HG02798 (cell line): ENCODE data around the gene KCNMA1.

ENCODE experiments used
- ATAC-seq: cut with Tn5 transposase; IDR thresholded peaks from one replicate; pipeline ENCODE4 v1.9.1; 2021; ENCODE audit warnings: mild to moderate bottlenecking; ENCODE audit not compliant: unreplicated experiment, poor library complexity

KCNMA1 gene

DNA sequence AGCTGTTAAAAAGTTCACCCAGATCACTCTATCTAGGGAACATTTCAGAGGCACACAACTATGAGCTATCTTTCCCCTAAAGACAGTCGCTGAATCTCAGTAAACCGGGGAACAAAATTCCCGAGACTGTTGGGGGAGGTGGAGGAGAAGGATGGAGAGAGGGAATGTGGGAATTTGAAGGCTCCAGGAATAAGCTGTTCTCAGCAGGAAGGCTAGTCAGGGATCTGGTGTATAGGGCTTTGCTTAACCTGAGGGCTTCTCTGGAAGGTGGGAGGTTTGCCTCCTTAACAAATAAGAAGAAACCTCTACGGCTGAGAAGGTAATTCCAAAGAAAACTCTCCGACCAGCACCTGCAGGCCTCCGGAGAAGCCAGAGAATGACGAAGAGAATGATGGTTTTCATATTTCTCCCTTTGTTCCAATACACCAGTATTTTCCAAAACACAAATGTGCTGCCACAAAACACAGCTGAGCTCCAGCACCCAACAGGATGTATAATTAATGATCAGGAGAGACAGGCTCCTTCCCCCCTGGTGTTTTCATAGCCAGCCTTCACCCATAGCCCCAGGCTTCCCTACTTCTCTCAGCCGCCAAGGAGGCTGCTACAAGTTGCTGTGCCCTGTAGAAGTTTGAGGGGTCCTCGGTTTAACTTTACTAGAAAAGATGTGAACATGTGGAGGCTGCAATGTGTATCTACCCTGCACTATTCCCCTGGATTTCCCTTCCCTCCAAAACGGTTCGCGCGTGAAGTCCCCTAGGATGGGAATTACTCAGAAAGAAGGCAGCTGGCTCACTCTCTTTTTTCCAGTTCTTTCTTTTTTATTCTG, 2.0 kb downstream of the KCNMA1 start:
- ATAC-seq, result no peak

DNA sequence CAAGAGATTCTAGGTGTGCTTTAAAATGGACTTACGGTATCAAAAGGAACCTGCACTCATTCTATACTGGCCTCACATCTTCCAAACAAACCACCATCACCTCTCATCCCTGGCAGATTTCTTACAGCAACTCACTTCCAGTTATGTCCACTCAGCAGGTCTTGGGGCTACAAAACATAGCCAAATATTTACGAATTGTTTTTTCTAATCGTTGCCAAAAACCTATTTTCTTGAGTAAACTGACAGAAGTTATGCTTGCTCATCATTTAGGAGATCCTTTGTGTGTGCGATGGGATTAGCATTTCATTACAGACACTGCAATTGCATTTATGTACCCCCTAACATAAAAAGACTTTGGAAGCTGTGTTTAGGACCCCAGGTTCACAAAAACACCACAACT, 2.7 kb downstream of the KCNMA1 start:
- no peak for ATAC-seq

DNA sequence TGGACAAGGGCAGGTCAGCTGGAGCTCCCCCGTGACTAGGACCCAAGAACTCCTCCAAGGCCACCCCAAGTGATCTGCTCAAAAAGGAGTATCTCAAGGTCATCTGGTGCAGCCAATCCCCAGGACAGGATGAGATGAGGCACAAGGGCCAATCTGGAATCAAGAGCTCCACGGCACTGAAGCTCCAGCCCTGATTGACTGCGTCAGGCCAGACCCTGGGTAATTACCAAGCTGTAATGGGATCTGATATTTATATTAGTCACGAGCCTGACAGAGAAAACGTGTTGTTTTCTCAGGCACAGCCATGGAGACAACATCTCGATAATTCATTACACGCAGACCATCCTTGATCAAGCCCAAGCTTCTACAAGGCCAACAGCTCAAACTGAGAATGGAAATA, 4.2 kb downstream of the KCNMA1 start:
- ATAC-seq, result no peak

DNA sequence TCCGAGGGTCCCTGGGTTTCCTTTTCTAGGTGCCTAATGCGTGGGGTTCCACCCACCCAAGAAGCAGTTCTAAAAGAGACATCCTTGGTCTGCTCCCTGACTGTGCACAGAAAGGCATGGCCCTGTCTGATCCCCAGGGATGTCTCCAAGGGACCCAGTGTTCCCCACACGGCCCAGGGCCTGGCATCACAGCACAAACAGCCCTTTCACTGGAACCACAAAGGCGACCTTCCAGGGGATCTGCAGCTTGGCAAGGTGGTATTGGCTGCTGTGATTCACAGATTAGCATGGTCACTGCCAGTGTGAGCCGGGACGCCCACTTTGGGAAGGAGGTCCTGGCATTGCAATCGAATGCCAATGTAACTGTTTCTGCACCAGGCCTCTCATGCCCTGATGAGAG, 6.4 kb downstream of the KCNMA1 start:
- no peak for ATAC-seq

DNA sequence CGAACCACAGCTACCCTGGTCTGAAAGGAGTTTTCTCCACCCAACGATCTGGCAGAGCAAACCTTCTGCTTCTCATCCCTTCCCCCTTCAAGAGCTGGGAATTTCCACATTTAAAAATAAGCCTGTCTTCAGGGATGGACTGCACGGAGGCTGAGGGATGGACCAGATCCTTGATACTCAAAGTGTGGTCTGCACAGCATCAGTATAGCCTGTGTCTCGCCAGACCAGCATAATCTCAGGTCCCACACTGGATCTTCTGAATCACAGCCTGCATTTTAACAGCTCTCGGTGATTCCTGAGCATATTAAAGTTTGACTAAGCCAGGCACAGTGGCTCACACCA, 7.1 kb downstream of the KCNMA1 start:
- ATAC-seq, result no peak

DNA sequence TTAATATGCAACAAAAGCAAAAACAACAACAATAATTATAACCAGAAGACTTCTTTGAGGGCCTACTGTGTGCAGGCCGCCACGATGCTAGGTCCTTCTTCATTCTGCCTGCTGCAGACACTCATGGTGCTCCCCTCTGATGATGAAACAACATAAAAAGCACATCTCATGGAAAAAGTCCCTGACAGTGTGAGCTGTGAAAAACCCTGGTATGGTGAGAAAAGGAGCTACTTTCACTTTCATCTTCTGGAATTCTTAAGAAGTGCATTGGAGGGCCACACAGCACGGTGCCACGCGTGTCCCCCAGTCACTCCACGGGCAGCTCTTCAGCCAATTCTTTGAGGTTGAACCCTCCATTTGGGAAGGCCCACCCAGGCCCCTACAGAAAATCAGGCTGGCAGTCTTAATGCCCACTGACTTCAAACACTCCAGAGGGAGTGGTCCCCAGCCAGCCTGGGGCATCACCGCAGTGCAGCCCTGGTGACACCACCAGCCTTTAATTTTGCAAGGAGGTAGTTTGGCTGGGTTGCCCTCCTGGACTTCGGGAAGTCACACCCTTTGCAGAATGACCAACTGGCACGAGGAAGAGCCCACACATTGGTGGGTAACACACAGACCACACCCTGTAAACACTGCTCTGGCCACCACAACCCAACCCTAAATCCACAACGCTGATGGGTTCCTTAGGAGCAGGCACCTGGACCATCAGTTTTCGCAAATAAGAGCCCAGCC, 7.7 kb downstream of the KCNMA1 start:
- ATAC-seq, result no peak

DNA sequence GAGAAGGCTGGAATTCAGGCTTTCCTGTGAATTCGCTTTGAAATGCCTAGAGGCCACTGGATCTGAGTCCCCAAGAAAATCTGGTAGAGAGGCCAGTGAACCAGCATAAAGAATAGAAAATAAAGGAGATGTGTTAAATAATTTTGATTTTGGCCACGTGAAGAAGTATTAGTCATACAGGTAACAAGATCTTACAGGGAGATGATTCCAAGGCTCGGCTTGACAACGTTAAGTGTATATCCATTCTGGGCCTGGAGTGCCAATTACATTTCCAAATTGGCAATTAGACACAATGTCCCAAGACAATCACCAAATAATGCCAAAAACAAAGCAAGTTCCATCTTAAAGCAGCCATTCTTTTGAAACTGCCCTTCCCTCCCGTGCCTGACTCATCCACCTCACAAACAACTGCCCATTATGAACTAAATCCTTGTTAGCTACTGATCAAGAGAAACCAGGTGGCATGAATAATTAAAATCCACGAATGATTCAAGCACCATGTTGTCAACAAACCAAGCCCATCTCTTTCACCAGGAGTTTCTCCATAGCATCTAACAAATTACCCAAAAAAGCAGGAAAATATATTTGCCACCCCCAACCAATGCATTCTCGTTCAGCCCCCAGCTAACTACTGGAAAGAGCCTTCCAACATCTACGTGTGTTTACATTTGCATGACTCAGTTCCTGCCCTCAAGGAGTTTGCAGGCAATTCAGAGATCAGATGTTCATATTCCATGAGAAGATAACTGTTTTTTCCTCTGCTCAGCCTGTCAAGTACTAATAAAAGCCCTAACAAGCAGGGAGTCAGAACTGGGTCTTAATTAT, 8.5 kb downstream of the KCNMA1 start:
- no peak for ATAC-seq

DNA sequence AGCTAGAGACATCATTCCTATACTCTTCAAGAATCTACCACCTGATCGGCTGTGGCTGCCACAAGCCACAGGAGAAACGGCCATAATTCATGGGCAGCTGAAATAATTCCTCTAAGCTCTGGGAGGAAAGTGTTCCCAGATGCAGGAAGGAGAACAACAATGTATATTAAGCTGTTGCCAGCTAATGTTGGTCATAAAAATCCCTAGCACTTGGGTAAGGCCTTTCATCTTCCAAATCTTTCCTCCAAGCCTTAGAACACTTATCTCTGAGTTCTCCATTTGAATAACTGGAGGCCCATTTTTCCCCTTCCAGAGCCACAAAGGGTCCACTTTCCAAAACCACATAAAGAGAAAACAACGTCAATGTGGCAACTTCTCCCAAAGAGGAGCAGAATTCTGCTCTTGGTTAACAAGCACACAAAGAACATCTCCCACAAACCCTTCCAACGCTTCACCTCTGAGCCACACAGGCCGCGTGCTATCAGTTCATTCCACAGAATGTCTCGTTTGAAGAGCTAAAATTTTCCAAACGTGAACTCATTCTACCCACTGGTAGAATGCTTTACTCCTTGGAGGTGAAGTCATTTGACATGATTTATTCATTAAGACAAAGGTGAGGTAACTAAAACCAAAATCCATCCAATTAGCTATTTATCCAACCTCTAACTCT, 11.2 kb downstream of the KCNMA1 start:
- ATAC-seq, result no peak

DNA sequence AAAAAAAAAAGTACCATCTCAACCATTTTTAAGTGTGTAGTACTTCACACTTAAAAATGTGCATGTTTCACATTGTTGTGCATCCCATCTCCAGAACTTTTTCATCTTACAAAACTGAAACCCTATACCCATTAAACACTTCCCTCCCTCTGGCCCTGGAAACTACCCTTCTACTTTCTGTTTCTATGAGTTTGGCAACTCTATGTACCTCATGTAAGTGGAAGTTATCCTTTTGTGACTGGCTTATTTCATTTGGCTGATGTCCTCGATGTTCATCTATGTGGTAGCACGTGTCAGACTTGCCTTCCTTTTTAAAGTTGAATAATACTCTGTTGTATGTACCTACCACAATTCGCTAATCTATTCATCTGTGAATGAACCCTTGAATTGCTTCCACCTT, 12.2 kb downstream of the KCNMA1 start:
- no peak for ATAC-seq

DNA sequence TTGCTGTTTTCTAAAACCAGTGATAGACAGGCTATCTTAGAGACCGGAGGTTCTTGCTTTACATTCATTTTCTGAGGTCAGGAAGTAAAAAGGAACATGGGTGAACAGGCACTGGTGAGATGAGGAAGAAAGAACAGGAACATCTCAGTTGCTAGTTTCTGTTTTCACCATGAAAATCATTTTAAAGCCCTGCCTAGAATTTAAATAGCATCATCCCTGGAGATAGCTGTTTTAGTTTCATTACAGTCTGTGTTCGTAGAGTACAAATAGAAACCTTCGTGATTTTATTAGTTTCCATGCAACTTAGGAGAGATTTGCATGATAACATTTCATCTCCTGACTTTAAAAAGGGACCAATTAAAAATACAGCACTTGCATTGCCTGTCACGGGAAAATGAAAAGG, 14.7 kb downstream of the KCNMA1 start:
- ATAC-seq, result no peak

DNA sequence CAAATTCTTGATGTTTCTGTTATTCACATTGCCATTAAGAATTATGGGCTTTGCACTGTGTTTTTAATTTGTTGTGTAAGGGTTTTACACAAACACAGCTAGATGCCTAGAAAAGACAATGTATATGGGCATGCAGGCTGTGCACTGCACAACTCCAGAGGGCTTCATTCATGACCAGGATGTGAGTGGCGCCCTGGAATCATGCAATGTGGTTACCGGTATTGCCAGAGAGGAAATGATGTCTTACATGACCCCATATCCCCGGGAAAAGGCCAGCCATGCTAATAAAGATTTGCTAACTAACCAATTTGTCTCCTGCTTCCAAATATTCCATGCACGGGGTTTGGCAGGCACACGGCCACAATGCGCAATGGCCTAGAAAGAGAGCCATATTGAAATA, 16.9 kb downstream of the KCNMA1 start:
- ATAC-seq, result no peak

DNA sequence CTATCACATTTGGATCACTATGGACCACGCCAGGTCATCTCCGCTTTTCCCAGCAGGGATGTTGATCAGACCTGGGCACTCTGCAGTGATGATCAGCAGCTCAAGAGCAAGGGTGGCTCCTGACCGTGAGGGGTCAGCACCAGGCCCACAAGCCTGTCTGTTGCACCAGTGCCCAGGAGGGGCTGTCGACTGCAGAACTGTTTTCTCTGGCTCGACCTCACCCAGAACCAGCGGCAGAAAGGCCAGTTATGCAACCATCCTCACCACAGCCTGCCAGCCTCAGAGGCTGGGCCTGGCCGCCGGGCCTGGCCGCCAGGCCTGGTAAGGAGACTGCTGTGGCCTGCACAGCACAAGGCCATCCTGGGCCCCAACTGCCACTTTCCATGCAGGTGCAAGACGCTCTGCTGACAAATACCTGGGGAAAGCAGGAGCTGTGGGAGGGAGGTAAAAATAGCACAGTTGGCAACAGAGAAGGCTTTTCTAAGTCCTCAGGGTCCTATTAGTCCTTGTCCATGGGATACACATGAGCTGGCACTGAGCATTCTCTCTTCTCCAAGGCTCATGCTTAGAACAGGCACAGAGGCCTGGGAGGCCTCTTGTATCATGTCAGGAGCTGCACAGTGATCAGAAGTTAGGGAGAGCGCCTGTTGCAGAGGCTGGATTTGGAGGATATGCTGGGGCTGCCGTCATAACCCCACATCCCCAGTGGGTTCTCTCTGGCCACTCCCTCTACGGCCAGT, 17.5 kb downstream of the KCNMA1 start:
- no peak for ATAC-seq

DNA sequence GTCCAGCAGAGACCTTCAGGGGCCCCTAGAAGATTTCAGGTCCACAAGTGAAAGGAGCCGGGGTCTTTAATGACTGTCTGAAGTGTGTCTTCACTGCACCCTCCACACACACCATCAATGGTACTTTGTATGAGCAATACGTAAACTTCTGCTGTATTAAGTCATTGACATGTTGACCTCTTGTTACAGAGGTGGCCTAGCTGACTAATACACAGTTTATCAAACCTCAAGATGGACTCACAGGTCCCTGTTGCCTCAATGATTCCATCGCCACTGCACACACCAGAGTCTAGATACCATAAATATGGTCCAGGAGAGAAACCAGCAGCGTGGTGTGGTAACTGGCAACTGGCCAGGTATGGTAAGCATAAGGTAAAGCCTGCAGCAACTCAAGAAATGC, 19.5 kb downstream of the KCNMA1 start:
- no peak for ATAC-seq

DNA sequence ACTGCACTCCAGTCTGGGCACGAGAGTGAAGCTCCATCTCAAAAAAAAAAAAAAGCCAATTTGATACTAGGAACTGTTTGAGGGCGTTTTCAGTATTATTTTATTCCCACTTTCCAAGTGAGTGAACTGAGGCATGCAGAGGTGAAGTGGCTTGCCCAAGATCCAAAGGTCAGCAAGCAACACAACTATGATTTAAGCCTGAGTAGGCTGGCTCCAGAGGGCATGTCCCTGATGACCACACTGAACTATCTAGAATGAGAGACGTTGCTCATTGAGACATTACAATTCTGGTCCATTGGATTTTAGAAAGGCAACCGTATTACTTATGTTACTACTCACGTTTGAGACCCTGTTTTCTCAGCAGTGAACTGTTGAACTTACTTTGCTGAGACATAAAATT, 20.8 kb downstream of the KCNMA1 start:
- ATAC-seq, result no peak

DNA sequence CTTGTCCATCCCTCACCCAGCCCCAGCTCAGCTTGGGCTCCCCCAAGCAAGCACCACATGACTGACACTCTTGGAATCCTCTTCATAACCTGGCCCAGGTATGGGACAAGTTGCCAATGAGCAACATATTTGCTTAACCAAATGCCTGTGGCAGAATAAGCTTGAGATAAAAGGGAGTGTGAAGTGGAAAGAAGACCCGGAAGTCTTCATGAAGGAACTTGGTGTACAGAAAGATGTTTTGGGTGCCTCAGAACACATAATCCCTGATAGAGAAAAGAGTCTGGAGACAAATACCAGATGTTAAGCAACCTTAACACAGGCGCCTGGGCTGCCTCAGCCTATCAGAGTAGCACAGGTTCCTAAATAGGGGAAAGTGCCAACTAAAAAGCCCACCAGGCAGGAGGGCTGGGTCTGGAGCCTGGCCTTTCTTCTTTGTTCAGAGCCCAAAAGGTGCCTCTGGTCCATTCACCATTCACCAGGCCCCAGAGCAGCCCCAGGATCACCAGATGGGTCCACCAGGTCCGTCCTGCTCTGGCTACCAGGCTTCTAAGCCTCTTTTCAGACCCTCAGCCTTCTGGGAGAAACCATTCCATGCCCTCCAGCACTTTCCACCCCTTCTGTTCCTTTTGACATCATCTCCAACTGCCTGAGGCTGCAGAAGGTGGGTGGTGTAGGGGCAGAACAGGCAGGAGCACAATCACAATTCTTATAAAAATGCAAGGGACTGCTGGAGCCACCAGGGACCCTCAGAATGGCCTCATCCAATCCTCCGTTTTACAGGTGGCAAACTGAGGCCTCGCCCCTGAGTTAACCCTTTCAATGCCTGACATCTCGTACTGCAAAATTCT, 22.6 kb downstream of the KCNMA1 start:
- no peak for ATAC-seq

DNA sequence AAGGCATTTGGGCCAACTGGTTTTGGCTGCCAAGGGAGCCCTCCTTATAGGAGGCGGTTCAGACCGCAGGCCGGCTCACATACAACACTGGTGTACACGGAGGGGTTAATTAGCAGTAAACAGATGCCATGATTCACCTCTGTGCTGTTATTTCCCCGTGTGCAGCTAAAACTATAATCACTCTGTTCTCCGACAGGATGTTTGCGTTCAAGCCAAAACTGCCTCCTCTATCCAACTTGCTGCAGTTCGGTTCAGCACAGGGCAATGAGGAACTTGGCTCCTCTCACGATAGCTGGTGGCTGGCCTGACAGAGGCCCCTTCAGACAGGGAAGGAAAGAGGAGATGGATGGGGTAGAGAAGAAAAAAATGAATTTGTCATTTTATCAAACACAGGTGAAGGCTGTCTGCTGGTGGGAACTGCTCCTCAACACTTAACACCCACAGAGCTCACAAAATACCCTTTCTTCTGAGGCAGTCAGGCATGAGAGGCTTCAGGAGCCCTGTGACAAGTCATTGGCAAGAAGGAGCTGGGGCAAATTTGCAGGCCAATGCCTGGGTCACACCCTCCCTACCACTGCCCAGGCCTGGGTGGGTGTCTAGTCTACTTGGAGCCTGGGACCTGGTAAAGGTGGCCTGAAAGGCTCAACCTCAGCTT, 24.0 kb downstream of the KCNMA1 start:
- ATAC-seq, result no peak

DNA sequence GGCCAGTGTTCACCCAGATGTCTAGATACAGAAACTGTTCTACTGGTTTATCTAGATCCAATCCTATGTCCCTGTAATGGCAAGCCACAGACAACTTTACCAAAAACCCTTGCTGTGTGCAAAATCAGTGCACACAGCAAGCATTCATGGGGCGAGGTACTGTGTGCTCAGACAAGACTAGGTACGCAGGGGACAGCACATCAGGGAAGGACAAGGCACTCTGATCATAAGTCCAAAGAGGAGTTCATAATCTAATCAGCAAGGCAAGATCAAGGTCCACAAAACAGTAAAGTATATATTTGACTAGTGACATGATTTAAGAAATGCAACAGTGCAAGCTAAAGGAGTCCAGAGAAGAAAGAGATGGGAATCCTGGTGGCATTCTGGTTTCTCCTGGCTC, 25.9 kb downstream of the KCNMA1 start:
- no peak for ATAC-seq

DNA sequence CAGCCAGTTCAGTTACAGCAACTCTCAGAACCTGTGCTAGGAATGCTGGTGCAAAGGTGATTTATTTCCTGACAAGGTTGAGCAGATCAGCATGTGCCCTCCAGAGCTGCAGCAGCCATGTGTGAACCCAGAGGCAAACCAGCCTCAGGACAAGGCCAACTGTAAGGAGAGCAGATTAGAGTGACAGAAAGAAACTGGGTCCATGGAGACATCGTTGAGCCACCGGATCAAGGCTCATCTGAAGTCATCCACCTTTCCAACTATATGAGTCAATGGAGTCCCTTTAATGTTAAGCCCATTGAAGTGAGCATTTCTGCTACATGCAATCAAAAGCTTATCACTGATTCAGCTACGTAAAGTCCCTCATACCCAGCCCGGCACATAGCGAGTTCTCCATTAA, 26.4 kb downstream of the KCNMA1 start:
- ATAC-seq, result no peak
